NCI-H1694 treated with DMSO at 0.1 percent for 48 hours (cell line): ENCODE results near the gene STAT3.
"Not testable (repeated sequence)": the region's sequence is repeated elsewhere in the genome, so short reads cannot be mapped to it uniquely, and the experiment has no call there.

Experiments used
- DNase-seq: peaks from one replicate; lab custom pipeline; 2025; lab: John Stamatoyannopoulos, UW

The STAT3 gene

DNA sequence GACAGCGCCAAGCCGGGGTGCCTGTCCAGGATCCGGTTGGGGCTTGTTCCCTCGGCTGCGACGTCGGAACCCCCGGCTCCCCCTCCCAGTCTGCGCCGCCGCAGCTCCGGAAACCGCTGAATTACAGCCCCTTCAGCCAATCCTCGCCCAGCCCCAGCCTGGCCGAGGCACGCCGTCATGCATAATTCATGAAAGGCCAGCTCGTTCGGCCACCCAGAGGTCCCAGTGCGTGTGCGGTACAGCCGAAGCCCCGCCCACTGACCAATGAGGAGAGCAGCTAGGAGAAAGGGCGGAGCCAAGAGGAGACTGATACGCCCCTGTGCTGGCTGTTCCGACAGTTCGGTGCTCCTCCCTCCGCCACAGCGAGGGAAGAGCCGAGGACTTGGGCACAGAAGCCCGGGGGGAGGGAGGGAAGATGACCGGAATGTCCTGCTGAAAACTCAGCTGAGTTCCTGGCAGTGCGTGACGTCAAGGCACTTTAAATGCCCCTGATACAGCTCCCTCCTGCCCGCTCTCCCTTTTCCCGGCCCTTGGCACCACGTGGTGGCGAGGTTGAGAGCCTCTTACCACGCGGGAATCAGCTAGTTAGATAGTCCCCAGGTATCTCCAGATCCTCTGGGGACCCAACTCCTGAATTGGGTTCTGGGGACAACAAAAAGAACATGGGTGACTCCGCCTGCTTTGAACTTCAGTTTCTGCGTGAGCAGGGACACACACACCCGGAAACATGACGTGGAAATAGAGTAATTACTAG, at the start of gene STAT3:
Gene STAT3, minus strand, starts transcription at position 62 of the 754 bp plus-strand sequence. CDS start 39,926 bp downstream, outside the sequence.
- DNase-seq: peak; percentile 99

DNA sequence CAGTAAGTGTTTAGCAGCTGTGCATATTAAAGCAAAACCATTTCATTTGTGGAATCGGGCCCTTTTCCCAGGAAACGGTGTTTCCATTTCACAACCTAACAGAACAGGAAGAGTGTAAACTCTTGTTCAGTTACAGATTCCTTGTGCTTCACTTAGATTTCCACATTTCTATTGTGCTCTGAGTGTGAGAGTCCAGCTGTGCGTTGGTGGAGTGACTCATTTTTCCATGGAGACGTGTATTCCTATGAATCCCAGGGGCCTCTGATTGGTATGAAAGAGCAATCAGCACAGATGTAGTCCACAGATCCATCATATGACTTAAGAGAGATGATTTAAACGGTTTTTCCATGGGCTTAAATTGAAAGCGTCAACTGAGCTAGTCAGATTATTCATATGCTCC, 48.1 kb upstream of the STAT3 start:
- DNase-seq: no peak

DNA sequence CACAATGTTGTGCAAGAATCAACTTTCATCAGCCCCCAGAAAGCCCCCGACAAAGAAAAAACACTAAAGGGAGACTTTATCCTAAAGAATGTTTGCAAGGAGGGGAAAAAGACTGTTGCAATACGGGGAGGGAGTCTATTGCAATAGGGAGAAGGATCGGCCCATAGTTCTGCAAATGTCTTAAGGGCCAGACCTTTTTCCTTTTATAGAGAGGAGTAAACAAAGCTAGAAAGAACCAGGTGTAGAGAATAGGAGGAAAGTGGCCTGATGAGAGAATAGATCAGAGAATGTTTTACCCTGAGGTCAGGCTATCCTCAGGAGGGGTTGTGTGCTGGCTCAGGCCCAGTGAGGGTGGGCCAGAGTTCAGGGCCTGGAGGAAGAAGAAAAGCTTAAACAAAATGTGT, 43.5 kb upstream of the STAT3 start:
- DNase-seq: no peak

DNA sequence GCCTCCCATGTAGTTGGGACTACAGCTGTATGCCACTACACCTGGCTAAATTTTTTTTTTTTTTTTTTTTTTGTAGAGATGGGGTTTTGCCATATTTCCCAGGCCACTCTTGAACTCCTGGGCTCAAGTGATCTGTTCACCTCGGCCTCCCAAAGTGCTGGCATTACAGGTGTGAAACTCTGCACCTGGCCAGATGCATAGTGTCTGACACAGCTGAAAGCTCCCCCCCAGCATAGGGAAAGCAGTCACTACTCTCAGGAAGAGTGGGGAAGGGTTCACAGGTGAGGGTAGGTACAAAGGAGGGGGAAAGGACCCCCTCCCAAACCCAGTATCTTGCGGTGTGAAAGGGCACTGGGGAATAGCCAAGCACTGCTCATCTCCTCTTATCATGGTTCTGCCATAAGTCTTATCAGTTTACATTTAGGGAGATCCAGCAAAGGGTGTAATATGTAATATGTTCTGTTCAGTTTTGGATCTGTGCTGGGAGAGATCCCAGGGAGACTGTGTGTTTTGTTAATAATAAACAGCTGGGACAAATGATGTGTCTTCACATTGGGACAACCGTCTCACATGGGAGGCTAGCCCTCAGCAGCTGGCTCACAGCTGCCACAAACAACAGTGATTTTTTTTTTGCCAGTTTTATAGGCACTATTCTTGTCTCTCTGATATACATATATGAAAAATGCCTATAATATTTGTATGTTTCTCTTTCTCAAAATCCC, 41.6 kb upstream of the STAT3 start:
- no peak for DNase-seq

DNA sequence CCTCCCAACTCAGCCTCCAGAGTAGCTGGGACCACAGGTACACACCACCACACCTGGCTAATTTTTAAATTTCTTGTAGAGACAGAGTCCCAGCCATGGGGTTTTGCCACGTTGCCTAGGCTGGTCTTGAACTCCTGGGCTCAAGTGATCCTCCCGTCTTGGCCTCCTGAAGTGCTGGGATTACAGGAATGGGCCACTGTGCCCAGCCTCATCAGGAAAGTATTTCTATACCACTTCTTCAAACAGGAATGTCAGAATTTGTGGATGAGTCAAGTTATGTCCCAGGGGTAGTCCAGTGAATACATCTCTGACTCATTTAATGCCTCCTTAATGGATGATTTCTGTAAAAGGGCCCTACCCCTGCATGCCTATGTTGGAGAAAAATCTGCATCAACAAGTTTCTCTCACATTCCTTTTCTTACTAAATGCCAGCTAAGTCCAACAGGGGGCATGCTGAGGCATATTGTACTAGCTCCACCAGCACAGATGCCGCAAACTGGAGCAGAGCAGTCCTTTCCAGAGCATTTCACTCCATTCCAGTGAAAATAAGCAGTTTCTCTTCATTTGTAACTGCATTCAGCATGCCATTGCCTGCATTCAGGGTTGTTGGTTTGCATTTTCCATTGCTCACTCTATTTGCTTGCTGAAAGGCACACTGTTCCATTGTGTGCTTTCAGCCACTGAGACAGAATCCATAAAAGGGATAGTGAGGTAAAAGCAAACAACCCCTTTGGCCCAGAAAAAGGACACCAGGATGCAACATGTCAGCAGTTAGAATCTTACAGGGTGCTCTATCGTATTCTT, 40.1 kb upstream of the STAT3 start:
- DNase-seq: peak; percentile 80

DNA sequence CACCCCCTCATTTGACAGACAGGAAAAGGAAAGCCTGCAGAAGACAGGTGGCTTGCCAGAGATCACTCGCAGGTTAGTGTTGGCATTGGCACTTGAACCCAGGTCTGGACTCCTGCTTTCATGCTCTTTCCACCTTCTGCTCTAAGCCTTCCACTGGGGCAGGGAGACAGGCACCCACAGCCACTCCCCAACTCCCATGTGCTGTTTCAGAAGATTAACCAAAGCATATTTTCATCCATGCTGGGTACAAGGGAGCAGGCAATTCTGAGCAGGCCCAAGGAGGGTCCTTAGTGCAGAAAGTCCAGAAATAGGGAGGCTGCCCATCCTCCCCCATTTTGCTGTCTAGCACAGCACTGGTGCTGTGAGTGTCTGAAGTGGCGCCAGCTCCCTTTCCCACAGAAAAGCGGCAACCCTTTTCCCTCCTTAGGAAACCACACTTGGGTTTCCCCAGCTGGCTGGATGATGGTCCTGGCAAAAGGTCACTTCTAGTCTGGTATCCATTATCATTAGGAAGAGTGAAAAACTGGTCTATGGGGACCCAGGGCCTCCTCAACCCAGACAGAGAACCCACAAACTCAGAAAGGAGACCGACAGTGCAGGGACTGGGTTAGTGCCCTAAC, 36.9 kb upstream of the STAT3 start:
- no peak for DNase-seq

DNA sequence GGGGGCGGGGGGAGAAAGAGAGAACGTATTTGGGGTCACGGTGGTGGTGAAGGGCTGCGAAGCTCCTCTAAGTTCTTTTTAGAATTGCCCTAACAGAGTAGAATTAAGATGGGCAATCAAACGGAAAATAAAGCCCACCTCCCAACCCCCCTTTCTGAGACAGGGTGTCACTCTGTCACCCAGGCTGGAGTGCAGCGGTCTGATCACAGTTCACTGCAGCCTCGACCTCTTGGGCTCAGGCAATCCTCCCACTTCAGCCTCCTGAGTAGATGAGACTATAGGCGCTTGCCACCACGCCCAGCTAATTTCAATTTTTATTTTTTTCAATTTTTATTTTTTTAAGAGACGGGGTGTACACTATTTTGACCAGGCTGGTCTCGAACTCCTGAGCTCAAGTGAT, 35.5 kb upstream of the STAT3 start:
- DNase-seq: no peak

DNA sequence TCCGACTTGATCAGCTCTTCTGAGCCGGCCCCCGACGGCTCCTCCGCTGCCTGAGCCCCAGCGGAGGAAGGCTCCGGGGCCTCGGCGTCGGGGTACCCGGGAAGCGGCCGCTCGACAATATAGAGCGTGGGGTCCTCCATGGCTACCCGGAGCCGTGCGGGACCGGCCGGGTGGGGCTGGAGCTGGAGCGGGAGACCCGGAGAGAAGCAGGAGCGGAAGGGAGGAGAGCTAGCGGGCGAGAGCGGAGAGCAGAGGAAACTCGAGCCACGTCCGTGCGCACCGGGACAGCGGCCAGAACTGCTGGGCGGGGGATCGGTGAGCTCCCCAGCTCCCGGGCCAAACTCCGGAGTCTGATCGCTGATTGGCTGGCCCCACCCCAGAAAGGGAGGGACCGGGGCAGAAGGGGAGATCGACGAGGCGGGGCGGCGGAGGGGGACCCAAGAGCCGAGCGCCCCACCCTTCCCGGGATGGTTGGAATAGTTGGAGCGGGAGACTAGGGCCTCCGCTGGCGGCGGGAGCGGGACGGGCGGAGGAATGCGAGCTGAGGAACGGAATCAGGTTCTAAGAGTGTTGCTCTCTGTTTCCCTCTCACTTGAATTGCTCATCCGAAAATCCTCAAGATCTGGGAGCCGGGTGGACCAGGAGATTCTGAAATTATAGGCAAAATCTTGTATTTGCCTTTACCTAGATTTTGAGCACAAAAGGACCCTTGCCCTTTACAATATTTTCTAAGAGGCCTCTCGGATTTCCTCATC, 34.9 kb upstream of the STAT3 start, which contains the start of gene CAVIN1:
Gene CAVIN1, minus strand, starts transcription at position 299 of the 755 bp plus-strand sequence. Its CDS starts 159 bp downstream, at position 140.
- peak; percentile 43 for DNase-seq

DNA sequence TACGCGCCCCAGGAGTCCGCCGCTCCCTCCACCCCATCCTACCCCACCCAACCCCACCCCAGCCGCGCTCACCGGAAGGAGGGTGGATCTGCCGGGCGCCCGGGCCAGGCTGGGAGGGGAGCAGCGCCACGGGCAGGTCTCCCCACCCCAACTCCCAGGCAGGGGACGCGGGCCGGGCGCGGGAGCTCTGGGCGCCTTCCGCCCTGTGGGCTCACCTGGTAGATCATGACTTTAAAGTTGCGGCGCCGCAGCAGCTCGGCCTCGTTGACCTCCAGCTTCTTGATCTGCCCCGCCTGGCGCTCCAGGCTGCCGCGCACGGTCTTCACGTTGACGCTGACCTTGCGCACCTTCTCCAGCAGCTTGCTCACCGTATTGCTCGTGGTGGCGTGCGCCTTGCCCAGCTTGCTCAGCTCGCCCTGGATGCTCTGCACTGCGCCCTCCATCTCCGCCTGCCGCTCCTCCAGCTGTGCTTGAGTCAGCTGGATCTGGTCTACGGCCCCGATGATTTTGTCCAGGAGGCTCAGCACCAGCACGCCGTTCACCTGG, 34.2 kb upstream of the STAT3 start:
- peak; percentile 28 for DNase-seq

DNA sequence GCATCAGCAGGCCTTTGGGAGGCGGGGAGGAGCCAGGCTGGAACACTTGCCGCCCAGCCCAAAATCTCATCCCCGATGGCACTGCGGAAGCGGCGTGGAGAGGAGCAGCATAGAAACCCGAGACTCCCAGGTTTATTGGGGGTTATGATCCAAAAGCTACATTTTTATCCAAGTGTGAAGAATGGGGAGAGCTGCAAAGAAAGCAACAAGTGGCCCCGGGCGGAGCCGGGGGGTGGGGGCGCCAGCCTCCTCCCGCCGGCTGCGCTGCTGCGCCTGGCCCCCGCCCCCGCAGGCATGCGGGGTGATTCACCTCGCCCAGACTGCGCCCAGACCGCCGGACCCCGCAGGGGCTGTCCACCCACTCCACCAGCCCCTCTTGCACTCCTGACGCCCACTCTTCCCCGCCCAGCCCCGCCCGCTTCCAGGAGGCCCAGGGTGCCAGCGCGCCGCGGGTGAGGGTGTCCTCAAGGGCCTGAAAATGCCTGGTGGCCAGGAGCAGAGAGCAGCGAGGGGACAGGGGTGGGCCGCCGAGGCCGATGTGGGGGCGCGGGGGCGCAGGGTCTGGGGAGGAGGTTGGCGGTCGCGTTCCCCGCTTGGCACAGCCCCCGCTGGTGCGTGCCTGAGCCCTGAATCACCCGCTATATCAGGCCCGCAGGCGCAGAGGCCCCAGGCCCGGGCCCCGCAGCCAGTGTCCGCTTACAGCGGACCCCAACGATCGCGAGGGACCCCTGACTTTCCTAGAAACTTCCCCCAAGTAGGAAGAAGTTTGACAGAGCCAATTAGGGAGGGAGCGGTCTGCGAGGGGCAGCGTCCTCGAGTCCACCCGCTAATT, 33.5 kb upstream of the STAT3 start:
- no peak for DNase-seq

DNA sequence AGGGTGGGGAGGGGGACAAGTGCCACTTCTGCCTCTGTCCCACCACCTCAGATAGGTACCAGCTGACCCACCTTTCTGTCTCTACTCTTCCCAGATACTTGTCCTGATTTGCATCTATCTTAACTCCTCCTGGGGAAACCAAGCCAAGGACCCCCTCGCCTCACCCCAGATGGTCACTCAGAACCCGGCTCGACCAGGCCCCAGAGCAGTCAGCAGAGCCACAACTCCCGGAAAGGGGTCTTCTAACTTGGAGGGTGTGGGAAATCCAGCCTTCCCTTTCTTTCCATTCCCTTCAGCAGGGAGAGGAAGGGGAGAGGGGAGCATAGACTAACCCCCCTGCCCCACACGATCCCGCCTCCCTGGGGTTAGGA, 32.9 kb upstream of the STAT3 start:
- DNase-seq: no peak

DNA sequence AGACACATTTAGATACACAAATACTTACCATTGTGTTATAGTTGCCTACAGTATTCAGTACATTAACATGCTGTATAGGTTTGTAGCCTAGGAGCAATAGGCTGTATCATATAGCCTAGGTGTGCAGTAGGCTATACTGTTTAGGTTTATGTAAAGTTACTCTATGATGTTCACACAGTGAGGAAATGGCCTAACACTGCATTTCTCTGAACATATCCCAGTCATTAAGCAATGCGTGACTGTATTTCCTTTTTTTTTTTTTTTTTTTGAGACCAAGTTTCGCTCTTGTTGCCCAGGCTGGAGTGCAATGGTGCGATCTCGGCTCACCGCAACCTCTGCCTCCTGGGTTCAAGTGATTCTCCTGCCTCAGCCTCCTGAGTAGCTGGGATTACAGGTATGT, 29.7 kb upstream of the STAT3 start:
- DNase-seq: not testable (repeated sequence)

DNA sequence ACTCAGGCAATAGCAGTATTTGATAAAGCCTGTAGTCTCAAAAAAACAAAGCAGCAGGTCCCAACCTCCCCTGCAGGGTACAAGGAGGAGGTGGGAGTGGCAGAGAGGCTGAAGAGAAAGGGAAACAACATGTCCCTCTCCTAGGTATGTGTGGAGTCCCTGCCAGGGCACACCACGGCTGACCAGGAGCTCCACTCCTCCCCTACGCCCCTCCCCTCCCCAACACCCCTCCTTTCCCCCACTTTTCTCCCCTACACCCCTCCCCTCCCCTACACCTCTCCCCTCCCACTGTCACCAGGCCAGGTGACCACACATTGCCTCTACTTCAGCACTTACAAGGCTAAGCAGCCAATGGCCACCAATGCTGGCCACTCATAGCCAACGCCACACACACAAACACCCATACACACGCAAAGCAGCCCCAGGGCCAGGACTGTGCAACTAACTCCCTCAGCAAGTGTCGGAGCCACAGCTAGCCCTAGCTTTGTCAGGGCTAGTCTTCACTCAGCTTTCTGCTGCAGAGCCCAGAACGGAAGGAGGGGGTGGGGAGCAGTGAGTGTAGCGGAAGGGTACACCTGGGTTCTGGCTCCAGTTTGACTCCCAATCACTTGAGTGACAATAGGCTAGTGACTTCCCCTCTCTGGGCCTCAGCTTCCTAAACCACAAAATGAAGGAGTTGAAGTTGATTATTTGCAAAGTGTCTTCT, 26.6 kb upstream of the STAT3 start:
- no peak for DNase-seq

DNA sequence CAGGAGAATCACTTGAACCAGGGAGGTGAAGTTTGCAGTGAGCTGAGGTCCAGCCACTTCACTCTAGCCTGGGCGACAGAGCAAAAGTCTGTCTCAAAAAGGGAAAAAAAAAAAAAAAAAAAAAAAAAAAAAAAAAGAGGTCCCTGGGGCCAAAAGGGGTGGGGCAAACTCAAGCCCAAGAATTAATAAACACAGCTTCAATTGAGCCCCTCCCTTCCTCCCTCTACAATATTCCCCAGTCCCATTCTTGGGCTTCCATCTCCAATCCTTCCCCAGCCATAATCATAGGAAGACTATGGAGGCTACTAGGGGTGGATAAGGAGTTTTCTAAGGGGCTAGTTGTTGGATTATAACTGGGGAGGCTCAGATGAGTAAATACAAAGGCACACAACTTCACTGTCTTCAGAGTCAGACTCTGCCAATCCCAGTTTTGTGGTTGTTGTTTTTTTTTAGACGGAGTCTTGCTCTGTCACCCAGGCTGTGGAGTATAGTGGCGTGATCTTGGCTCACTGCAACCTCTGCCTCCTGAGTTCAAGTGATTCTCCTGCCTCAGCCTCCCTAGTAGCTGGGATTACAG, 25.3 kb upstream of the STAT3 start:
- DNase-seq: no peak

DNA sequence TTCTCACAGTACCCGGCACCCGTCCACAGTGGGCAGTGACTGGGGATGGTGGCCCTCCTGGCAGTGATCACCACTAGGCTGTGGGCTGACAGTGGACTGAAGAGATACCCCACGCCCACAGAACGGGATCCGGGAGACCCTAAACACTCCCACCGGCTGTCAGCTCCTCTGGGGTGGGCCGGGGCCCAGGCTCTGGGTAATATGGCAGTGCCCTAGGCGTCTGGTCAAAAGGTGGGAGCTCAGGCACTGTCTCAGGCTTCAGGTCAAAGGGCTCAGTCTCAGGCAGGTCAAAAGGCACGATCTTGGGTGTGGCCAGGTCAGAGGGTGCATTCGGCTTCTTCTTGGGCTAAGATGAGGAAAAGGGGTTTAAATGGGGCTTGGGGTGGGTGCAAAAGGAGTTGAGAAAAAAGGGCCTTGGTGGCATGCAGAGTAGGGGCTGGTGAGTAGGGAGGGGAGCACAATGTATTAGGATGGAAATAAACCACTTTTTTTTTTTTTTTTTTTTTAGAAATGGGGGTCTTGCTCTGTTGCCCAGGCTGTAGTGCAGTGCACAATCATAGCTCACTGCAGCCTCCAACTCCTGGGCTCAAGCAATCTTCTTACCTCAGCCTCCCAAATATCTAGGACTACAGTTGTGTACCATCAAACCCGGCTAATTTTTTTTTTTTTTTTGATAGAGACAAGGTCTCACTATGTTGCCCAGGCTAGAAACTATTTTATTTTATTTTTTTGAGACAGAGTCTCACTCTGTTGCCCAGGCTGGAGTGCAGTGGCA, 23.9 kb upstream of the STAT3 start:
- no peak for DNase-seq

DNA sequence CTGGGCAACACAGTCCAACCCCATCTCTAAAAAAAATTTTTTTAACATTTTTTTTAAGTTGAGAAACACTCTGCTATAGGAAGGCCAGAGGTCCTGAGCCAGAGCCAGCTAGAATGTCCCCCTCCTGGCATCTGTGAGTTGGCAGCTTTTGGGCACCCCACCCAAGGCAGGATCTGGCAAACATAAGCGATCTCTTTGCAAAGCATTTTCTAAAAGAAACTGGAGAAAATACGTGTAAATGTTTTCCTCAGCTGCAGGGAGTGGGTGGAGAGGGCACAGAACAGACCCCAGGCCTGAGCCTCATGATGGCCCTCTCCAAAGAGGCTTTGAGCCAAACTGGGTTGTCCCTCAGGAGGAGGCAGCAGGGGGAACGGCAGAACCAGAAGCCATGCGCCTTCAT, 23.1 kb upstream of the STAT3 start:
- no peak for DNase-seq

DNA sequence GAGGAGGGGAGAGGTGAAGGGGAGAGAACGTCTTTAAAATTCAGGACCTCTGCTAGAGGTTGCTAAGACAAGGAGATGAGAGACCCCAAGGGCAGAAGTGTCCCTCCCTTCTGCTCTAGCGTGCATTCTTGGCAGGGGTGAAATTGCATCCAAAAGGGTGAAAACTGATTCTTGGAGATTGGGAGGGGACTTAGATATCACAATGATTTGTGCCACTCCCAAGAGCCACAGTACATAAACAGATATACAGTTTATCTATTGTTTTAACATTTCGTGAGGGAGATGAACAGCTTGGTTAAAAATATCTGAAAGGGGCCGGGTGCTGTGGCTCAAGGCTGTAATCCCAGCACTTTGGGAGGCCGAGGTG, 22.1 kb upstream of the STAT3 start:
- no peak for DNase-seq

DNA sequence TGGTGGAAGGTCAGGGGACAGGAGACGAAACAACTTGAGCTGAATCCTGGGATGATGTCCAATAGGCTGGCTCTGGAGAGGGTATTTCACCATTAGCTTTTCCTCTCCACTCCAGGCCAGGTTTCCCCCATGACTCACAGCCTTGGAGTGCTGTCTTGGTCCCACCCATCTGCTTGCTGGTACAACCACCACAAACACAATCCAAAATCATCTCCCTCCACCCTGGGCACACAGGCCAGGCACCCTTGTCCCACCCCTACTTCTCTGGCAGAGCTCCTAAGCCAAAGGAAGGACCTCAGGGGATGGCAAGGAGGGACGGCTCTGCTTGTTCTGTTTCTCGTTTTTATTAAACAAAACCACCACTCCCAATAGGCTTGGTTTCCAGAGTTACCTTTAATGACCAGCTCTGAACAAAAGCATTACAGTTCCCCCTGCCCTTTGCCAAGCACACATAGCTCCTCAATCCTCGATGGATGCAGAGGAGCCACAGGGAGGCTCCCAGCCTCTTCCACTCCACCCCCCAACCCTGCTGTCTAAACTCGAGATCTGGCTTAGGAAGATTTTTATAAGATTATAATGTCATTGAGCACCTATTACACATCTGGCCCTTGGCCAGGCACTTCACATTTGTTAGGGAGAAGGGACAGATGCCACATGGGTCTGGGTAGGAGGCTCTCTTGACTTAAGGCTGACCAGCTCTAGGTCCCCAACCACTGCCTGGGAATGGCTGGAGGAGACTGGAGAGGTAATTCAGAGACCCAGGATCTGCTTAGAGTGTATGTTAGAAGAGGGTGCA, 21.5 kb upstream of the STAT3 start:
- DNase-seq: no peak
